ENCODE measurements around the gene HMGCR.

DNA sequence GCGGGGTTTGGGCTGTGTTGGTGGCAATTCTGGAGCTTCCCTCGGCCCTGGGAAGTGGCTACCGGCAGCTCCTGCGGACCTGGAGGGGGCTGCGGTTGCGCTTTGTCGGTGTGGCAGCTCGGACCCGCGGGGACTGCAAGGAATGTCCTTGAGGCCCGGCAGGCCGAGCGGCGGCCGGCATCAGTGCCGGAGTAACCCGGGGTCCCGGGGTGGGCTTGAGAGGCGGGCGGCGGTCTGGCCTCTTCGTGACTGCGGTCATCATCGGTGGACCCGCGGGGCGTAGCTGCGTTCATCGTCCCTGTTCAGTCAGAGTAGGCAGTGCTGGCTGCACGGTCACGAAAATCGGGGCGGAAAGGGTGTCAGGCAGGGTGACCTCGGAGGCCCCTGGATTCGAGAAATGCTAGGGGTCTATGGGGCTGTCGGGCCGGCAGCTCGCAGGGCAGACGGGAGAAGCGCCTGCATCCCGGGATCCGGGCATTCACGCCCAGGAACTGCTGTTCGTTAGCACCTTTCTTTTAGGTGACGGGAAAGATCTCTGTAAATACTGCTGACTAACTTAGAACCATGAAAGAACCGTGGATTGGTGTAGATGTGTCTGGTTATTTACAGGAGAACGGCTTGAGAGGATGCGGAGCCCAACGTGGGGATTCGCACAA lies 474 bp downstream of the HMGCR start:
- TF ChIP-seq, protein P1, sequence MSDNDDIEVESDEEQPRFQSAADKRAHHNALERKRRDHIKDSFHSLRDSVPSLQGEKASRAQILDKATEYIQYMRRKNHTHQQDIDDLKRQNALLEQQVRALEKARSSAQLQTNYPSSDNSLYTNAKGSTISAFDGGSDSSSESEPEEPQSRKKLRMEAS (IDR thresholded peaks at IDR 0.05), result no peak
- no peak for TF ChIP-seq SMC3 (IDR thresholded peaks at IDR 0.05)
- TF ChIP-seq CHD2 (IDR thresholded peaks at IDR 0.05; ENCODE audit: low read length, partially characterized antibody), result no peak
- TF ChIP-seq, protein P2, sequence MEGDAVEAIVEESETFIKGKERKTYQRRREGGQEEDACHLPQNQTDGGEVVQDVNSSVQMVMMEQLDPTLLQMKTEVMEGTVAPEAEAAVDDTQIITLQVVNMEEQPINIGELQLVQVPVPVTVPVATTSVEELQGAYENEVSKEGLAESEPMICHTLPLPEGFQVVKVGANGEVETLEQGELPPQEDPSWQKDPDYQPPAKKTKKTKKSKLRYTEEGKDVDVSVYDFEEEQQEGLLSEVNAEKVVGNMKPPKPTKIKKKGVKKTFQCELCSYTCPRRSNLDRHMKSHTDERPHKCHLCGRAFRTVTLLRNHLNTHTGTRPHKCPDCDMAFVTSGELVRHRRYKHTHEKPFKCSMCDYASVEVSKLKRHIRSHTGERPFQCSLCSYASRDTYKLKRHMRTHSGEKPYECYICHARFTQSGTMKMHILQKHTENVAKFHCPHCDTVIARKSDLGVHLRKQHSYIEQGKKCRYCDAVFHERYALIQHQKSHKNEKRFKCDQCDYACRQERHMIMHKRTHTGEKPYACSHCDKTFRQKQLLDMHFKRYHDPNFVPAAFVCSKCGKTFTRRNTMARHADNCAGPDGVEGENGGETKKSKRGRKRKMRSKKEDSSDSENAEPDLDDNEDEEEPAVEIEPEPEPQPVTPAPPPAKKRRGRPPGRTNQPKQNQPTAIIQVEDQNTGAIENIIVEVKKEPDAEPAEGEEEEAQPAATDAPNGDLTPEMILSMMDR (IDR thresholded peaks at IDR 0.05), result no peak
- TF ChIP-seq POLR2A (IDR thresholded peaks at IDR 0.05; ENCODE audit: low read length), result no peak
- no peak for TF ChIP-seq RFX5 (IDR thresholded peaks at IDR 0.05)
- no peak for TF ChIP-seq EHF (CRISPR knock-in tag; IDR thresholded peaks at IDR 0.05)
- TF ChIP-seq CEBPB (IDR thresholded peaks at IDR 0.05), result no peak

All from A549 (cell line).